Caco-2 (cell line): ENCODE data around the gene CAPN8. TPM values are rescaled to one million over a fixed set of nuclear protein-coding genes. Genes with fewer than 3 reads are reported as not detected.
A peak's percentile ranks its signal among the peaks of the same experiment; 100 is the strongest.

ENCODE experiments used
- BruUV-seq: library from RNA; stranded (reverse); fragments of 400-500 nt; replicated peaks from 2 replicates; lab custom pipeline; 2021; lab: Mats Ljungman, UMichigan
- CTCF ChIA-PET: fragments of 300-600 bp; sonication (Branson Sonifier 250); formaldehyde crosslinking; loops from one replicate; lab custom pipeline; 2022; ENCODE audit warnings: antibody characterized with exemption; lab: Charles Lee
- POLR2A ChIA-PET: fragments of 300-600 bp; sonication (Branson Sonifier 250); formaldehyde crosslinking; loops from one replicate; lab custom pipeline; 2022; ENCODE audit warnings: antibody characterized with exemption; lab: Charles Lee
- DNase-seq, 2 experiments: peaks; one replicate each; pipeline versions ENCODE4 v3.0.0 to v3.0.0-alpha.2; 2020 to 2022
- H3K27me3 ChIP-seq: replicated peaks from 2 replicates; pipeline ENCODE4 v1.6.0; 2011; ENCODE audit warnings: low read length; ENCODE audit not compliant: control insufficient read depth, insufficient read depth
- H3K36me3 ChIP-seq: 2 replicates; pipeline ENCODE4 v1.5.1; 2011; ENCODE audit warnings: low read length; ENCODE audit not compliant: control insufficient read depth, insufficient read depth
- H3K4me1 ChIP-seq: fragments of 250-450 bp; sonication (Bioruptor Pico); 2 replicates; pipeline ENCODE4 v1.5.1; 2020; ENCODE audit warnings: mild to moderate bottlenecking
- H3K4me3 ChIP-seq: 2 replicates; pipeline ENCODE4 v1.5.1; 2011; ENCODE audit warnings: low read depth, mild to moderate bottlenecking, control low read depth, low read length
- H3K9me3 ChIP-seq: fragments of 250-450 bp; sonication (Bioruptor Pico); 2 replicates; pipeline ENCODE4 v1.5.1; 2020; ENCODE audit warnings: mild to moderate bottlenecking, moderate library complexity
- H3K27ac Mint-ChIP-seq: one replicate; pipeline ENCODE4 v1.8.0; 2022; ENCODE audit warnings: mixed read lengths; ENCODE audit not compliant: unreplicated experiment
- H3K27me3 Mint-ChIP-seq: one replicate; pipeline ENCODE4 v1.8.0; 2022; ENCODE audit warnings: mixed read lengths; ENCODE audit not compliant: insufficient read depth, unreplicated experiment
- H3K36me3 Mint-ChIP-seq: one replicate; pipeline ENCODE4 v1.8.0; 2022; ENCODE audit warnings: mild to moderate bottlenecking, mixed read lengths; ENCODE audit not compliant: insufficient read depth, unreplicated experiment
- H3K4me1 Mint-ChIP-seq: one replicate; pipeline ENCODE4 v1.8.0; 2022; ENCODE audit warnings: low read depth, mixed read lengths; ENCODE audit not compliant: unreplicated experiment
- H3K4me3 Mint-ChIP-seq: one replicate; pipeline ENCODE4 v1.8.0; 2022; ENCODE audit warnings: mild to moderate bottlenecking, moderate library complexity, mixed read lengths; ENCODE audit not compliant: unreplicated experiment
- H3K9me3 Mint-ChIP-seq: one replicate; pipeline ENCODE4 v1.8.0; 2022; ENCODE audit warnings: mixed read lengths; ENCODE audit not compliant: unreplicated experiment
- intact Hi-C: fragments of 100-400 bp; cut with micrococcal nuclease; formaldehyde crosslinking; loops from one replicate; pipeline ENCODE4 v1.10.0; 2022; ENCODE audit not compliant: unreplicated experiment
- total RNA-seq: library from RNA; stranded (reverse); gene quantifications from 2 replicates; pipeline ENCODE4 v1.2.3, GENCODE V29; 2022
- TF ChIP-seq, protein P1 (sequence below), 2 experiments: fragments of 200-600 bp in 1 of 2; IDR thresholded peaks; 1 replicate in 1 of 2; 2 replicates in 1 of 2; pipeline versions ENCODE4 v1.5.1 to v1.8.0; 2011 to 2022; ENCODE audit warnings: antibody characterized with exemption in 1 of 2, control low read depth in 1 of 2, inconsistent platforms in 1 of 2, low read depth in 1 of 2, low read length in 1 of 2, mild to moderate bottlenecking in 1 of 2, moderate library complexity in 1 of 2; ENCODE audit not compliant: insufficient read depth in 1 of 2, severe bottlenecking in 1 of 2, unreplicated experiment in 1 of 2

Gene CAPN8
- total RNA-seq, 1 experiment from 2014 or later, result 4.1 TPM

DNA sequence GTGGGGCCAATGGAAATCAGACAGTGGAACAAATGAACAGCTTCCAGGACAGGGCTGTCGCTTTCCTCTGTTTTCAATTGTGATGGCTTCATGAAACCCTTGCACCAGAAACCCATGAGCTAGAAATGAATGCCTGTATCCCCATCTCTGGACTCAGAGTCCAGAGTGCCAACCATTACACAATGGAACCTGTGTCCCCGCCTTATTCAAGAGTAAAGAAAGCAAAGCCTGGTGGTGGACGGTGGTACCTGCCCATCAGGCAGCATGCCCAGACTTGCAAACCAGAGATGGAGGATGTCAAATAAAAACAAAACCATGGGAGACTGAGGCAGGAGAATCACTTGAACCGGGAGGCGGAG, 42.5 kb upstream of the CAPN8 start:
- Histone ChIP-seq H3K9me3 (no peaks in the 10 kb centered on the region), H3K36me3 (no peaks in the 10 kb centered on the region; the same call in 1 of the 2 replicates), H3K4me1 (peaks cover 60% of the 10 kb centered on the region), H3K27me3 (no peaks in the 10 kb centered on the region), H3K4me3 (no peak overlapping the region)
- POLR2A ChIA-PET, result interaction anchor here (0.6 kb wide), 1 partner anchor 136 kb away, joined by 4 read pairs; no protein-coding TSS in a partner anchor
- peak overlapping the region; percentile 32 for H3K4me3 Mint-ChIP-seq
- intact Hi-C loops, result no loop called here
- BruUV-seq, result no TSS peak
- H3K9me3 Mint-ChIP-seq, result no peaks in the 10 kb centered on the region
- H3K4me1 Mint-ChIP-seq, result peaks cover 47% of the 10 kb centered on the region
- DNase-seq, result peak in 1 of 2 experiments; percentile 61
- H3K27me3 Mint-ChIP-seq, result no peaks in the 10 kb centered on the region
- peaks cover 6% of the 10 kb centered on the region for H3K36me3 Mint-ChIP-seq
- CTCF ChIA-PET, result interaction anchor here (0.8 to 1.3 kb wide), 3 partner anchors 9 to 58 kb away, joined by 4 read pairs; no protein-coding TSS in a partner anchor
- H3K27ac Mint-ChIP-seq, result peak overlapping the region; percentile 30
- TF ChIP-seq, protein P1, sequence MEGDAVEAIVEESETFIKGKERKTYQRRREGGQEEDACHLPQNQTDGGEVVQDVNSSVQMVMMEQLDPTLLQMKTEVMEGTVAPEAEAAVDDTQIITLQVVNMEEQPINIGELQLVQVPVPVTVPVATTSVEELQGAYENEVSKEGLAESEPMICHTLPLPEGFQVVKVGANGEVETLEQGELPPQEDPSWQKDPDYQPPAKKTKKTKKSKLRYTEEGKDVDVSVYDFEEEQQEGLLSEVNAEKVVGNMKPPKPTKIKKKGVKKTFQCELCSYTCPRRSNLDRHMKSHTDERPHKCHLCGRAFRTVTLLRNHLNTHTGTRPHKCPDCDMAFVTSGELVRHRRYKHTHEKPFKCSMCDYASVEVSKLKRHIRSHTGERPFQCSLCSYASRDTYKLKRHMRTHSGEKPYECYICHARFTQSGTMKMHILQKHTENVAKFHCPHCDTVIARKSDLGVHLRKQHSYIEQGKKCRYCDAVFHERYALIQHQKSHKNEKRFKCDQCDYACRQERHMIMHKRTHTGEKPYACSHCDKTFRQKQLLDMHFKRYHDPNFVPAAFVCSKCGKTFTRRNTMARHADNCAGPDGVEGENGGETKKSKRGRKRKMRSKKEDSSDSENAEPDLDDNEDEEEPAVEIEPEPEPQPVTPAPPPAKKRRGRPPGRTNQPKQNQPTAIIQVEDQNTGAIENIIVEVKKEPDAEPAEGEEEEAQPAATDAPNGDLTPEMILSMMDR (IDR thresholded peaks at IDR 0.05; ENCODE audit: insufficient read depth in 1 of 2, low read depth in 1 of 2, low read length in 1 of 2, severe bottlenecking in 1 of 2, unreplicated experiment in 1 of 2), result no peak

GRCh38 chr1:223707256-223708000, 41.9 kb upstream of the CAPN8 start:
- DNase-seq, result peak; percentile 56 to 70
- Histone ChIP-seq H3K27me3 (no peaks in the 10 kb centered on the region), H3K4me1 (peaks cover 65% of the 10 kb centered on the region), H3K9me3 (no peaks in the 10 kb centered on the region), H3K36me3 (no peaks in the 10 kb centered on the region; the same call in 1 of the 2 replicates), H3K4me3 (no peak overlapping the region)
- ChIA-PET POLR2A (no interaction called here), CTCF (interaction anchor here (0.8 to 1.3 kb wide), 3 partner anchors 9 to 58 kb away, joined by 4 read pairs; no protein-coding TSS in a partner anchor)
- TF ChIP-seq, protein P1 (IDR thresholded peaks at IDR 0.05; ENCODE audit: insufficient read depth in 1 of 2, low read depth in 1 of 2, low read length in 1 of 2, severe bottlenecking in 1 of 2, unreplicated experiment in 1 of 2), result no peak
- H3K36me3 Mint-ChIP-seq, result peaks cover 6% of the 10 kb centered on the region
- H3K27me3 Mint-ChIP-seq, result no peaks in the 10 kb centered on the region
- peak overlapping the region; percentile 30 for H3K27ac Mint-ChIP-seq
- peak overlapping the region; percentile 32 for H3K4me3 Mint-ChIP-seq
- no peaks in the 10 kb centered on the region for H3K9me3 Mint-ChIP-seq
- BruUV-seq, result no TSS peak
- H3K4me1 Mint-ChIP-seq, result peaks cover 53% of the 10 kb centered on the region
- intact Hi-C loops, result no loop called here

GRCh38 chr1:223706077-223706973, 40.8 kb upstream of the CAPN8 start:
- Mint-ChIP-seq H3K36me3 (peaks cover 6% of the 10 kb centered on the region), H3K4me3 (peak overlapping the region; percentile 32), H3K27me3 (no peaks in the 10 kb centered on the region), H3K9me3 (no peaks in the 10 kb centered on the region), H3K4me1 (peaks cover 60% of the 10 kb centered on the region), H3K27ac (no peak overlapping the region)
- H3K27me3 ChIP-seq, result no peaks in the 10 kb centered on the region
- intact Hi-C loops, result no loop called here
- TF ChIP-seq, protein P1 (IDR thresholded peaks at IDR 0.05; ENCODE audit: insufficient read depth in 1 of 2, low read depth in 1 of 2, low read length in 1 of 2, severe bottlenecking in 1 of 2, unreplicated experiment in 1 of 2), result no peak
- no peaks in the 10 kb centered on the region for H3K9me3 ChIP-seq
- DNase-seq, result no peak
- BruUV-seq, result no TSS peak
- H3K4me1 ChIP-seq, result peaks cover 65% of the 10 kb centered on the region
- ChIA-PET POLR2A (interaction anchor here (1.6 kb wide), 1 partner anchor 12 kb away, joined by 4 read pairs; no protein-coding TSS in a partner anchor), CTCF (no interaction called here)
- no peaks in the 10 kb centered on the region for H3K36me3 ChIP-seq
- H3K4me3 ChIP-seq, result no peak overlapping the region
